K562 (cell line): ENCODE data around the gene CYB5B. TPM values are rescaled to one million over a fixed set of nuclear protein-coding genes. Genes with fewer than 3 reads are reported as not detected.

Source experiments
- ATAC-seq: fragments of 200-7000 bp; cut with Tn5 transposase; 3 replicates; pipeline ENCODE4 v1.9.1; 2020; ENCODE audit warnings: moderate library complexity
- BruUV-seq: library from RNA; stranded (reverse); fragments of 400-500 nt; replicated peaks from 2 replicates; lab custom pipeline; 2021; lab: Mats Ljungman, UMichigan
- CTCF ChIA-PET: fragments of 300-600 bp; formaldehyde crosslinking; extraction: SDS; loops from one replicate; lab custom pipeline; 2021; ENCODE audit warnings: low intra/inter-chr PET ratio; lab: Yijun Ruan, JAX
- POLR2A ChIA-PET: fragments of 300-600, 350-650 bp; sonication (Branson Sonifier 250); formaldehyde crosslinking; extraction: SDS; loops from one replicate; lab custom pipeline; 2021; ENCODE audit warnings: antibody characterized with exemption, inconsistent platforms; lab: Yijun Ruan, JAX
- DNase-seq, 4 experiments: peaks; one replicate each; pipeline versions ENCODE4 v3.0.0 to v3.0.0-alpha.2; 2011 to 2018; ENCODE audit warnings: low spot score in 3 of 4, mixed read lengths in 3 of 4; ENCODE audit errors: extremely low read depth in 1 of 4
- FAIRE-seq: peaks from 2 replicates; lab custom pipeline; 2011; peaks lifted over from hg19 to GRCh38; lab: Jason Lieb, UNC
- H2AFZ ChIP-seq: 2 replicates; pipeline ENCODE4 v1.6.0; 2011; ENCODE audit warnings: low read depth, low read length, control low read depth, inconsistent platforms
- H3K27ac ChIP-seq: fragments of 200-600 bp; 3 replicates; pipeline ENCODE4 v1.8.0; 2011; ENCODE audit warnings: low read depth, mild to moderate bottlenecking, control low read depth, inconsistent platforms, low read length, moderate library complexity, mixed read lengths; ENCODE audit errors: extremely low read depth
- H3K27me3 ChIP-seq, 2 experiments: fragments of 300-600 bp in 1 of 2; 2 replicates in 1 of 2; 3 replicates in 1 of 2; pipeline versions ENCODE4 v1.6.0 to v1.8.0; 2011; ENCODE audit warnings: inconsistent platforms in 2 of 2, low read length in 2 of 2, mild to moderate bottlenecking in 1 of 2, mixed read lengths in 1 of 2, moderate library complexity in 1 of 2; ENCODE audit not compliant: control insufficient read depth in 2 of 2, insufficient read depth in 2 of 2
- H3K36me3 ChIP-seq: fragments of 300-600 bp; 3 replicates; pipeline ENCODE4 v1.8.0; 2011; ENCODE audit warnings: mild to moderate bottlenecking, low read length, inconsistent platforms; ENCODE audit not compliant: control insufficient read depth, insufficient read depth
- H3K4me1 ChIP-seq, 2 experiments: fragments of 200-600 bp in 1 of 2; replicated peaks in 1 of 2; 2 replicates in 1 of 2; 3 replicates in 1 of 2; pipeline versions ENCODE4 v1.5.1 to v1.8.0; 2011; ENCODE audit warnings: inconsistent platforms in 2 of 2, low read length in 2 of 2, mild to moderate bottlenecking in 1 of 2, mixed read lengths in 1 of 2, moderate library complexity in 1 of 2; ENCODE audit not compliant: control insufficient read depth in 2 of 2, insufficient read depth in 2 of 2
- H3K4me2 ChIP-seq: 2 replicates; pipeline ENCODE4 v1.6.1; 2011; ENCODE audit warnings: low read length, control low read depth, inconsistent platforms, mixed read lengths; ENCODE audit not compliant: insufficient read depth
- H3K4me3 ChIP-seq: fragments of 200-600 bp; sonication (generic), shearing (Covaris generic); 2 replicates; pipeline ENCODE4 v1.5.1; 2016; ENCODE audit warnings: control low read depth, inconsistent platforms
- H3K79me2 ChIP-seq: fragments of 200-600 bp; 3 replicates; pipeline ENCODE4 v1.8.0; 2011; ENCODE audit warnings: low read length, inconsistent platforms; ENCODE audit not compliant: control insufficient read depth, insufficient read depth
- H3K9ac ChIP-seq, 2 experiments: 2 replicates each; pipeline versions ENCODE4 v1.6.0 to v1.6.1; 2011; ENCODE audit warnings: low read depth in 2 of 2, low read length in 2 of 2, control low read depth in 1 of 2, inconsistent platforms in 1 of 2, mild to moderate bottlenecking in 1 of 2, mixed read lengths in 1 of 2; ENCODE audit not compliant: insufficient read depth in 1 of 2
- H3K9me1 ChIP-seq: one replicate; pipeline ENCODE4 v1.6.0; 2011; ENCODE audit warnings: inconsistent platforms, mild to moderate bottlenecking, low read length, moderate library complexity; ENCODE audit not compliant: control insufficient read depth, insufficient read depth
- H3K9me3 ChIP-seq: replicated peaks from 2 replicates; pipeline ENCODE4 v1.5.1; 2011; ENCODE audit warnings: low read depth, low read length, inconsistent platforms; ENCODE audit not compliant: control insufficient read depth, insufficient read depth
- H4K20me1 ChIP-seq: replicated peaks from 2 replicates; pipeline ENCODE4 v1.6.1; 2011; ENCODE audit warnings: low read length, inconsistent platforms, mixed read lengths; ENCODE audit not compliant: control insufficient read depth, insufficient read depth
- BHLHE40 ChIP-seq: IDR thresholded peaks from 2 replicates; pipeline ENCODE4 v1.6.1; 2011; ENCODE audit warnings: low read length, improper control_type of control experiment
- DACH1 ChIP-seq: fragments of 450-650 bp; IDR thresholded peaks from 2 replicates; pipeline ENCODE4 v1.6.1; 2018; ENCODE audit not compliant: partially characterized antibody
- U2AF2 ChIP-seq: fragments of 200-400 bp; formaldehyde crosslinking; optimal IDR thresholded peaks from 2 replicates; pipeline ENCODE3; 2017; ENCODE audit warnings: low read depth, mild to moderate bottlenecking, low read length
- ZNF436 ChIP-seq: fragments of 250-450, 450-650 bp; sonication (Bioruptor Pico); formaldehyde crosslinking; IDR thresholded peaks from 2 replicates; pipeline ENCODE4 v1.7.0; 2020; ENCODE audit warnings: mild to moderate bottlenecking
- ZNF518B ChIP-seq: fragments of 250-450 bp; sonication (Bioruptor Pico); IDR thresholded peaks from 2 replicates; pipeline ENCODE4 v1.5.0; 2021; ENCODE audit warnings: mild to moderate bottlenecking, moderate library complexity
- WGBS: fragments of 100-300 bp; shearing (Covaris generic); methylation state at CpG from one replicate; pipeline ENCODE4 v1.1.6; 2016; ENCODE audit warnings: low coverage, mixed read lengths; ENCODE audit not compliant: insufficient coverage; ENCODE audit errors: missing lambda C conversion rate; 5-methylcytosine and 5-hydroxymethylcytosine counted together
- in situ Hi-C: fragments of 300-500 bp; cut with MboI; formaldehyde crosslinking; loops from 4 replicates; pipeline ENCODE4 v1.15.0; 2018; ENCODE audit warnings: inconsistent platforms, mixed read lengths
- intact Hi-C: fragments of 100-400 bp; cut with micrococcal nuclease; formaldehyde crosslinking; loops from 2 replicates; pipeline ENCODE4 v1.14.2; 2022
- polyA plus RNA-seq, 8 experiments: library from polyadenylated mRNA; depleted of rRNA in 4 of 8; stranded (reverse) in 5 of 8; unstranded in 3 of 8; fragments of >200 nt; fragmentation: Nextera tagmentation in 2 of 8; fragmentation: Illumina TruSeq in 1 of 8; extraction: Ambion mirVana in 2 of 8; extraction: Trizol in 1 of 8; gene quantifications; 2 replicates each; pipeline versions ENCODE4 v1.2.1 to v1.2.3, GENCODE V29; 2011 to 2014; ENCODE audit warnings: inconsistent platforms in 1 of 8, missing spikeins in 1 of 8
- total RNA-seq, 7 experiments: library from RNA; depleted of rRNA in 6 of 7; stranded (reverse); fragments of >200 nt in 6 of 7; fragmentation: Illumina TruSeq in 2 of 7; extraction: Trizol in 2 of 7; gene quantifications; 2 replicates each; pipeline versions ENCODE4 v1.2.1 to v1.2.3, GENCODE V29; 2011 to 2021; ENCODE audit warnings: low replicate concordance in 1 of 7

The CYB5B gene
- total and polyA plus RNA-seq, 9 of the 15 experiments (the other 6 are each of a cell fraction or from before 2014, with no cell fraction given), result 29.9 to 274 (median 136) TPM

GRCh38 chr16:69482410-69482991 is 58.1 kb downstream of the CYB5B start:
- Histone ChIP-seq H3K27ac (no peak overlapping the region), H3K4me3 (no peak overlapping the region), H3K9me3 (no peaks in the 10 kb centered on the region), H3K79me2 (no peaks in the 10 kb centered on the region), H4K20me1 (no peaks in the 10 kb centered on the region), H3K4me1 (peaks cover 7 to 18% of the 10 kb centered on the region in 2 experiments), H3K9me1 (peaks cover 4% of the 10 kb centered on the region), H3K9ac (peak overlapping the region in 1 of 2 experiments; percentile 15; a peak in 2 of 4 replicates), H2AFZ (peak overlapping the region; percentile 73), H3K27me3 (no peaks in the 10 kb centered on the region), H3K36me3 (no peaks in the 10 kb centered on the region), H3K4me2 (no peak overlapping the region)
- TF ChIP-seq U2AF2 (no peak), BHLHE40 (0 out of 2 replicates have a peak, but pooled peaks have one; percentile 1)
- FAIRE-seq (no peak), DNase-seq (no peak), ATAC-seq (no peak; the same call in 2 of the 3 replicates)
- no TSS peak for BruUV-seq
- in situ Hi-C loops, result no loop called here
- WGBS, result 53% methylated on average over 10 of the region's 10 CpGs
- ChIA-PET CTCF (no interaction called here), POLR2A (interaction anchor here (1.4 kb wide), 1 partner anchor 17 kb away, joined by 5 read pairs; no protein-coding TSS in a partner anchor)
- intact Hi-C loops, result no loop called here

GRCh38 chr16:69483611-69484010 is 59.2 kb downstream of the CYB5B start:
- no TSS peak for BruUV-seq
- DNase-seq (no peak), FAIRE-seq (no peak), ATAC-seq (no peak)
- Histone ChIP-seq H4K20me1 (no peaks in the 10 kb centered on the region), H3K9ac (no peak overlapping the region), H3K4me1 (peaks cover 7 to 18% of the 10 kb centered on the region in 2 experiments; a peak in 3 of 5 replicates), H3K9me1 (peaks cover 4% of the 10 kb centered on the region), H3K36me3 (no peaks in the 10 kb centered on the region), H3K27me3 (no peaks in the 10 kb centered on the region), H3K79me2 (no peaks in the 10 kb centered on the region), H2AFZ (no peak overlapping the region), H3K9me3 (no peaks in the 10 kb centered on the region), H3K27ac (no peak overlapping the region), H3K4me2 (no peak overlapping the region), H3K4me3 (no peak overlapping the region)
- in situ Hi-C loops (no loop called here), intact Hi-C loops (no loop called here)
- 55% methylated on average over 5 of the region's 5 CpGs for WGBS
- TF ChIP-seq ZNF518B (CRISPR knock-in tag) (no peak), DACH1 (no peak), ZNF436 (CRISPR knock-in tag) (no peak)
- CTCF ChIA-PET, result no interaction called here
- POLR2A ChIA-PET, result interaction anchor here (0.6 kb wide), 1 partner anchor 1922 kb away, joined by 3 read pairs; no protein-coding TSS in a partner anchor
